Dedifferentiated amniotic fluid mesenchymal stem cell (primary cell): Measurements from ENCODE around the gene OVOL1.
"Not testable (repeated sequence)": the region's sequence is repeated elsewhere in the genome, so short reads cannot be mapped to it uniquely, and the experiment has no call there.

ENCODE experiments used
- DNase-seq: peaks from one replicate; pipeline ENCODE4 v3.0.0-alpha.2; 2016; ENCODE audit errors: extremely low spot score

Gene OVOL1

GRCh38 chr11:65786786-65787636 lies at the start of gene OVOL1:
Gene OVOL1, plus strand, starts transcription at chr11:65787063. Its CDS starts 311 bp downstream, at chr11:65787374.
- no peak for DNase-seq

- DNase-seq: no peak
These were observed 47.8 kb upstream of the OVOL1 start for GRCh38 chr11:65739022-65739421.

GRCh38 chr11:65741185-65741584 lies 45.7 kb upstream of the OVOL1 start:
- DNase-seq: no peak

- DNase-seq: no peak
These were observed 44.5 kb upstream of the OVOL1 start for GRCh38 chr11:65742353-65742752.

GRCh38 chr11:65743681-65744025 lies 43.2 kb upstream of the OVOL1 start:
- no peak for DNase-seq

- DNase-seq: no peak
These were observed 42.7 kb upstream of the OVOL1 start for GRCh38 chr11:65744026-65744698.

- DNase-seq: no peak
These were observed 42.2 kb upstream of the OVOL1 start for GRCh38 chr11:65744699-65745042.

GRCh38 chr11:65745049-65745448 lies 41.8 kb upstream of the OVOL1 start:
- DNase-seq: no peak

- DNase-seq: not testable (repeated sequence)
These were observed 24.7 kb upstream of the OVOL1 start for GRCh38 chr11:65762169-65762568.

GRCh38 chr11:65762816-65763215 lies 24.0 kb upstream of the OVOL1 start:
- DNase-seq: not testable (repeated sequence)

- DNase-seq: no peak
These were observed 22.4 kb upstream of the OVOL1 start for GRCh38 chr11:65764434-65764833.

GRCh38 chr11:65766535-65766934 lies 20.3 kb upstream of the OVOL1 start:
- DNase-seq: peak; percentile 22

- no peak for DNase-seq
These were observed 19.5 kb upstream of the OVOL1 start for GRCh38 chr11:65767406-65767805.

GRCh38 chr11:65767806-65768205 lies 19.1 kb upstream of the OVOL1 start:
- not testable (repeated sequence) for DNase-seq

GRCh38 chr11:65770951-65771567 lies 15.8 kb upstream of the OVOL1 start:
- DNase-seq: no peak

- no peak for DNase-seq
These were observed 15.2 kb upstream of the OVOL1 start for GRCh38 chr11:65771589-65772112.

- no peak for DNase-seq
These were observed 13.0 kb upstream of the OVOL1 start for GRCh38 chr11:65773784-65774411.

- no peak for DNase-seq
These were observed 12.1 kb upstream of the OVOL1 start for GRCh38 chr11:65774525-65775306.

- DNase-seq: no peak
These were observed 10.7 kb upstream of the OVOL1 start for GRCh38 chr11:65776196-65776595.

- no peak for DNase-seq
These were observed 10.1 kb upstream of the OVOL1 start for GRCh38 chr11:65776710-65777141.

GRCh38 chr11:65777241-65777640 lies 9.6 kb upstream of the OVOL1 start:
- no peak for DNase-seq
